HEK293 (cell line): Measurements from ENCODE around the gene HP1BP3.

Source experiments
- GLI4 ChIP-seq: fragments of 450-650 bp; formaldehyde crosslinking; IDR thresholded peaks from 2 replicates; pipeline ENCODE4 v1.5.1; 2016; ENCODE audit warnings: missing biosample characterization, missing genetic modification characterization
- GLIS2 ChIP-seq: fragments of 450-650 bp; formaldehyde crosslinking; IDR thresholded peaks from 2 replicates; pipeline ENCODE4 v1.5.1; 2016; ENCODE audit warnings: missing biosample characterization, missing genetic modification characterization
- KLF10 ChIP-seq: fragments of 450-650 bp; IDR thresholded peaks from 2 replicates; pipeline ENCODE4 v1.5.1; 2018; ENCODE audit warnings: missing biosample characterization, mild to moderate bottlenecking, missing genetic modification characterization
- SCRT2 ChIP-seq: fragments of 450-650 bp; formaldehyde crosslinking; IDR thresholded peaks from 2 replicates; pipeline ENCODE4 v1.5.1; 2016; ENCODE audit warnings: missing biosample characterization, missing genetic modification characterization
- SP2 ChIP-seq: fragments of 450-650 bp; formaldehyde crosslinking; IDR thresholded peaks from 2 replicates; pipeline ENCODE4 v1.5.1; 2016; ENCODE audit warnings: missing biosample characterization, missing genetic modification characterization
- YY2 ChIP-seq: fragments of 450-650 bp; formaldehyde crosslinking; IDR thresholded peaks from 2 replicates; pipeline ENCODE4 v1.5.1; 2016; ENCODE audit warnings: missing biosample characterization, missing genetic modification characterization
- ZBTB20 ChIP-seq: fragments of 450-650 bp; formaldehyde crosslinking; IDR thresholded peaks from 2 replicates; pipeline ENCODE4 v1.5.1; 2016; ENCODE audit warnings: missing biosample characterization, missing genetic modification characterization
- ZBTB48 ChIP-seq: fragments of 450-650 bp; formaldehyde crosslinking; IDR thresholded peaks from 2 replicates; pipeline ENCODE4 v1.5.1; 2016; ENCODE audit warnings: missing biosample characterization, missing genetic modification characterization
- ZBTB7A ChIP-seq: fragments of 450-650 bp; formaldehyde crosslinking; IDR thresholded peaks from 2 replicates; pipeline ENCODE4 v1.5.1; 2016; ENCODE audit warnings: low read depth, missing biosample characterization, missing genetic modification characterization
- ZFP41 ChIP-seq: fragments of 450-650 bp; formaldehyde crosslinking; IDR thresholded peaks from 2 replicates; pipeline ENCODE4 v1.5.1; 2016; ENCODE audit warnings: missing biosample characterization, missing genetic modification characterization, borderline replicate concordance
- ZNF114 ChIP-seq: fragments of 450-650 bp; formaldehyde crosslinking; IDR thresholded peaks from 2 replicates; pipeline ENCODE4 v1.5.0; 2017; ENCODE audit warnings: missing biosample characterization, missing genetic modification characterization
- ZNF138 ChIP-seq: fragments of 450-650 bp; formaldehyde crosslinking; IDR thresholded peaks from 2 replicates; pipeline ENCODE4 v1.5.1; 2016; ENCODE audit warnings: missing biosample characterization, missing genetic modification characterization, borderline replicate concordance
- ZNF174 ChIP-seq: fragments of 450-650 bp; formaldehyde crosslinking; IDR thresholded peaks from 2 replicates; pipeline ENCODE4 v1.5.0; 2017; ENCODE audit warnings: missing biosample characterization, mild to moderate bottlenecking, missing genetic modification characterization
- ZNF239 ChIP-seq: fragments of 450-650 bp; formaldehyde crosslinking; IDR thresholded peaks from 2 replicates; pipeline ENCODE4 v1.5.1; 2016; ENCODE audit warnings: missing biosample characterization, missing genetic modification characterization
- ZNF248 ChIP-seq: fragments of 450-650 bp; formaldehyde crosslinking; IDR thresholded peaks from 2 replicates; pipeline ENCODE4 v1.5.1; 2017; ENCODE audit warnings: missing biosample characterization, missing genetic modification characterization
- ZNF48 ChIP-seq: fragments of 450-650 bp; formaldehyde crosslinking; IDR thresholded peaks from 2 replicates; pipeline ENCODE4 v1.5.1; 2016; ENCODE audit warnings: missing biosample characterization, missing genetic modification characterization
- ZNF501 ChIP-seq: fragments of 450-650 bp; formaldehyde crosslinking; IDR thresholded peaks from 2 replicates; pipeline ENCODE4 v1.5.1; 2016; ENCODE audit warnings: missing biosample characterization, missing genetic modification characterization
- ZNF555 ChIP-seq: fragments of 450-650 bp; formaldehyde crosslinking; conservative IDR thresholded peaks from 2 replicates; pipeline ENCODE4 v1.5.1; 2017; ENCODE audit warnings: missing biosample characterization, mild to moderate bottlenecking, missing genetic modification characterization, inconsistent platforms
- ZNF658 ChIP-seq: fragments of 450-650 bp; formaldehyde crosslinking; IDR thresholded peaks from 2 replicates; pipeline ENCODE4; 2016; ENCODE audit warnings: missing biosample characterization, missing genetic modification characterization
- ZNF670 ChIP-seq: fragments of 450-650 bp; formaldehyde crosslinking; IDR thresholded peaks from 2 replicates; pipeline ENCODE4 v1.5.1; 2016; ENCODE audit warnings: missing biosample characterization, missing genetic modification characterization, low read depth
- ZNF776 ChIP-seq: fragments of 450-650 bp; formaldehyde crosslinking; IDR thresholded peaks from 2 replicates; pipeline ENCODE4 v1.5.0; 2017; ENCODE audit warnings: missing biosample characterization, missing genetic modification characterization, borderline replicate concordance
- ZNF777 ChIP-seq: fragments of 450-650 bp; formaldehyde crosslinking; IDR thresholded peaks from 2 replicates; pipeline ENCODE4 v1.5.1; 2017; ENCODE audit warnings: missing biosample characterization, missing genetic modification characterization, borderline replicate concordance
- TF ChIP-seq, protein P1 (sequence below): fragments of 450-650 bp; formaldehyde crosslinking; IDR thresholded peaks from 2 replicates; pipeline ENCODE4 v1.5.1; 2016; ENCODE audit warnings: missing biosample characterization, missing genetic modification characterization
- TF ChIP-seq, protein P2 (sequence below): fragments of 450-650 bp; formaldehyde crosslinking; IDR thresholded peaks from 2 replicates; pipeline ENCODE4 v1.5.1; 2017; ENCODE audit warnings: missing biosample characterization, missing genetic modification characterization
- TF ChIP-seq, protein P3 (sequence below): fragments of 450-650 bp; formaldehyde crosslinking; IDR thresholded peaks from 2 replicates; pipeline ENCODE4 v1.5.1; 2016; ENCODE audit warnings: missing biosample characterization, missing genetic modification characterization
- TF ChIP-seq, protein P4 (sequence below): fragments of 450-650 bp; formaldehyde crosslinking; IDR thresholded peaks from 2 replicates; pipeline ENCODE4 v1.5.1; 2017; ENCODE audit warnings: missing biosample characterization, missing genetic modification characterization
- TF ChIP-seq, protein P5 (sequence below): fragments of 450-650 bp; formaldehyde crosslinking; IDR thresholded peaks from 2 replicates; pipeline ENCODE4 v1.5.1; 2016; ENCODE audit warnings: missing biosample characterization, missing genetic modification characterization
- TF ChIP-seq, protein P6 (sequence below): fragments of 450-650 bp; formaldehyde crosslinking; IDR thresholded peaks from 2 replicates; pipeline ENCODE4 v1.5.1; 2016; ENCODE audit warnings: missing biosample characterization, missing genetic modification characterization

HP1BP3 gene

DNA sequence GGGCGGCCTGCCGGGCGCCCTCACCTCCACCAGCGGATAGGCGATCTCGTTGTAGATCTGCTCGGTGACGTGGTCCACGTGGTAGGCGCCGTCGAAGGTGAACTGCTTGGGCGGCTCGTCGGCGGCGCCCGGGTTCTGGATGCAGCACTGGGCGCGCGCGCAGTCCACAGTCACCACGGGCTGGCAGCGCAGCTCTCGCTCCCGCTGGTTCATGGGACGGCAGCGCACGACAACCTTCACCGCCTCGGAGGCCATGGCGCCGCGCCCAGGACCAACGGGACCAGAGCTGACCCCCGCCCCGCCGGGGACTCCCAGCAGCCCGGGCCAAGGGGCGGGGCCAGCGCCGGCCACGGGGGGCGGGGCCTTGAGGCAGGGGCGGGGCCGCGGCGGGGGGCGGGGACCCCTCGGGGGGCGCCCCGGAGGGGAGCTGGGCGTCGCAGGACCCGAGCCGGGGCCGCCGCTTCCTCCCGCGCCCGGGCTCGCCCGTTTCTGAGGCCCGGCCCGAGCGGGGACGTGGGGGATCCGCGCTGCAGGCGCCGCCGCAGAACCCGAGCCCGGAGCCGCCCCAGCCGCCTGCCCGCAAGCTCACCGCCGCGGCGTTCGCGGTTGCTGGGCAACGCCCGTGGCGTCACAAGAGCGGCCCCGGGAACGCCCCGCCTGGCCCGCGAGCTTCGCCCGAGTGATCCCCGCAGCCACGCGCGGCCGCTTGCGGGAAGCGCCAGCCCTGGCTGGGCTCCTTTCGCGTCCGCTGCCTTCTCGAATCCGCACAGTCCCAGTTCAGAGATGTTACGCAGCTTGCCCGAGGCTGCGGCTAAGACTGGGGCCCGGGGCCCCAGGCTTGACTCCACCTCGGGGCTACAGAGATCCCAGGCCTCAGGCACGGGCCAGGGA lies 69.4 kb downstream of the HP1BP3 start, which contains the start of gene KIF17 (continued):
- no peak for TF ChIP-seq ZNF138 (tag by site-specific recombination)
- TF ChIP-seq ZNF174 (tag by site-specific recombination), result no peak
- TF ChIP-seq, protein P1, sequence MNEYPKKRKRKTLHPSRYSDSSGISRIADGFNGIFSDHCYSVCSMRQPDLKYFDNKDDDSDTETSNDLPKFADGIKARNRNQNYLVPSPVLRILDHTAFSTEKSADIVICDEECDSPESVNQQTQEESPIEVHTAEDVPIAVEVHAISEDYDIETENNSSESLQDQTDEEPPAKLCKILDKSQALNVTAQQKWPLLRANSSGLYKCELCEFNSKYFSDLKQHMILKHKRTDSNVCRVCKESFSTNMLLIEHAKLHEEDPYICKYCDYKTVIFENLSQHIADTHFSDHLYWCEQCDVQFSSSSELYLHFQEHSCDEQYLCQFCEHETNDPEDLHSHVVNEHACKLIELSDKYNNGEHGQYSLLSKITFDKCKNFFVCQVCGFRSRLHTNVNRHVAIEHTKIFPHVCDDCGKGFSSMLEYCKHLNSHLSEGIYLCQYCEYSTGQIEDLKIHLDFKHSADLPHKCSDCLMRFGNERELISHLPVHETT, result no peak
- peak; percentile 25; the same call in 1 of the 2 replicates for TF ChIP-seq ZNF777 (tag by site-specific recombination)
- TF ChIP-seq ZFP41 (tag by site-specific recombination), result no peak
- TF ChIP-seq ZBTB20 (tag by site-specific recombination), result peak; percentile 84
- TF ChIP-seq, protein P2, sequence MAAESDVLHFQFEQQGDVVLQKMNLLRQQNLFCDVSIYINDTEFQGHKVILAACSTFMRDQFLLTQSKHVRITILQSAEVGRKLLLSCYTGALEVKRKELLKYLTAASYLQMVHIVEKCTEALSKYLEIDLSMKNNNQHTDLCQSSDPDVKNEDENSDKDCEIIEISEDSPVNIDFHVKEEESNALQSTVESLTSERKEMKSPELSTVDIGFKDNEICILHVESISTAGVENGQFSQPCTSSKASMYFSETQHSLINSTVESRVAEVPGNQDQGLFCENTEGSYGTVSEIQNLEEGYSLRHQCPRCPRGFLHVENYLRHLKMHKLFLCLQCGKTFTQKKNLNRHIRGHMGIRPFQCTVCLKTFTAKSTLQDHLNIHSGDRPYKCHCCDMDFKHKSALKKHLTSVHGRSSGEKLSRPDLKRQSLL, result no peak
- no peak for TF ChIP-seq ZNF776 (tag by site-specific recombination)
- TF ChIP-seq YY2 (tag by site-specific recombination), result no peak
- TF ChIP-seq, protein P3, sequence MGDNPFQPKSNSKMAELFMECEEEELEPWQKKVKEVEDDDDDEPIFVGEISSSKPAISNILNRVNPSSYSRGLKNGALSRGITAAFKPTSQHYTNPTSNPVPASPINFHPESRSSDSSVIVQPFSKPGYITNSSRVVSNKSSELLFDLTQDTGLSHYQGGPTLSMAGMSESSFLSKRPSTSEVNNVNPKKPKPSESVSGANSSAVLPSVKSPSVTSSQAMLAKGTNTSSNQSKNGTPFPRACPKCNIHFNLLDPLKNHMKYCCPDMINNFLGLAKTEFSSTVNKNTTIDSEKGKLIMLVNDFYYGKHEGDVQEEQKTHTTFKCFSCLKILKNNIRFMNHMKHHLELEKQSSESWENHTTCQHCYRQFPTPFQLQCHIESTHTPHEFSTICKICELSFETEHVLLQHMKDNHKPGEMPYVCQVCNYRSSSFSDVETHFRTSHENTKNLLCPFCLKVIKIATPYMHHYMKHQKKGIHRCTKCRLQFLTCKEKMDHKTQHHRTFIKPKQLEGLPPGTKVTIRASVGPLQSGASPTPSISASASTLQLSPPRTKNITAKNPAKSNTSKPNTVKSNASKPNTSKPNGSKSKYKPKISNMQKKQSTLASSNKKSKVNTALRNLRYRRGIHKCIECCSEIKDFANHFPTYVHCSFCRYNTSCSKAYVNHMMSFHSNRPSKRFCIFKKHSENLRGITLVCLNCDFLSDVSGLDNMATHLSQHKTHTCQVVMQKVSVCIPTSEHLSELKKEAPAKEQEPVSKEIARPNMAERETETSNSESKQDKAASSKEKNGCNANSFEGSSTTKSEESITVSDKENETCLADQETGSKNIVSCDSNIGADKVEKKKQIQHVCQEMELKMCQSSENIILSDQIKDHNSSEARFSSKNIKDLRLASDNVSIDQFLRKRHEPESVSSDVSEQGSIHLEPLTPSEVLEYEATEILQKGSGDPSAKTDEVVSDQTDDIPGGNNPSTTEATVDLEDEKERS (tag by site-specific recombination), result no peak
- TF ChIP-seq GLI4 (tag by site-specific recombination), result no peak
- TF ChIP-seq, protein P4, sequence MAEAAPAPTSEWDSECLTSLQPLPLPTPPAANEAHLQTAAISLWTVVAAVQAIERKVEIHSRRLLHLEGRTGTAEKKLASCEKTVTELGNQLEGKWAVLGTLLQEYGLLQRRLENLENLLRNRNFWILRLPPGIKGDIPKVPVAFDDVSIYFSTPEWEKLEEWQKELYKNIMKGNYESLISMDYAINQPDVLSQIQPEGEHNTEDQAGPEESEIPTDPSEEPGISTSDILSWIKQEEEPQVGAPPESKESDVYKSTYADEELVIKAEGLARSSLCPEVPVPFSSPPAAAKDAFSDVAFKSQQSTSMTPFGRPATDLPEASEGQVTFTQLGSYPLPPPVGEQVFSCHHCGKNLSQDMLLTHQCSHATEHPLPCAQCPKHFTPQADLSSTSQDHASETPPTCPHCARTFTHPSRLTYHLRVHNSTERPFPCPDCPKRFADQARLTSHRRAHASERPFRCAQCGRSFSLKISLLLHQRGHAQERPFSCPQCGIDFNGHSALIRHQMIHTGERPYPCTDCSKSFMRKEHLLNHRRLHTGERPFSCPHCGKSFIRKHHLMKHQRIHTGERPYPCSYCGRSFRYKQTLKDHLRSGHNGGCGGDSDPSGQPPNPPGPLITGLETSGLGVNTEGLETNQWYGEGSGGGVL, result peak; percentile 23; the same call in 1 of the 2 replicates
- TF ChIP-seq ZBTB7A (tag by site-specific recombination), result no peak
- peak; percentile 13; the same call in 1 of the 2 replicates for TF ChIP-seq KLF10 (tag by site-specific recombination)
- TF ChIP-seq GLIS2 (tag by site-specific recombination), result 0 out of 2 replicates have a peak, but pooled peaks have one; percentile 2
- TF ChIP-seq ZNF501 (tag by site-specific recombination), result no peak
- TF ChIP-seq ZNF239, result no peak
- TF ChIP-seq ZNF114, result no peak
- no peak for TF ChIP-seq ZNF555
- TF ChIP-seq SP2 (tag by site-specific recombination), result no peak
- TF ChIP-seq ZNF670 (tag by site-specific recombination), result no peak
- TF ChIP-seq, protein P5, sequence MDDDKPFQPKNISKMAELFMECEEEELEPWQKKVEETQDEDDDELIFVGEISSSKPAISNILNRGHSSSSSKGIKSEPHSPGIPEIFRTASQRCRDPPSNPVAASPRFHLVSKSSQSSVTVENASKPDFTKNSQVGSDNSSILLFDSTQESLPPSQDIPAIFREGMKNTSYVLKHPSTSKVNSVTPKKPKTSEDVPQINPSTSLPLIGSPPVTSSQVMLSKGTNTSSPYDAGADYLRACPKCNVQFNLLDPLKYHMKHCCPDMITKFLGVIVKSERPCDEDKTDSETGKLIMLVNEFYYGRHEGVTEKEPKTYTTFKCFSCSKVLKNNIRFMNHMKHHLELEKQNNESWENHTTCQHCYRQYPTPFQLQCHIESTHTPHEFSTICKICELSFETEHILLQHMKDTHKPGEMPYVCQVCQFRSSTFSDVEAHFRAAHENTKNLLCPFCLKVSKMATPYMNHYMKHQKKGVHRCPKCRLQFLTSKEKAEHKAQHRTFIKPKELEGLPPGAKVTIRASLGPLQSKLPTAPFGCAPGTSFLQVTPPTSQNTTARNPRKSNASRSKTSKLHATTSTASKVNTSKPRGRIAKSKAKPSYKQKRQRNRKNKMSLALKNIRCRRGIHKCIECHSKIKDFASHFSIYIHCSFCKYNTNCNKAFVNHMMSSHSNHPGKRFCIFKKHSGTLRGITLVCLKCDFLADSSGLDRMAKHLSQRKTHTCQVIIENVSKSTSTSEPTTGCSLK, result no peak
- no peak for TF ChIP-seq ZNF48
- no peak for TF ChIP-seq ZNF248
- TF ChIP-seq, protein P6, sequence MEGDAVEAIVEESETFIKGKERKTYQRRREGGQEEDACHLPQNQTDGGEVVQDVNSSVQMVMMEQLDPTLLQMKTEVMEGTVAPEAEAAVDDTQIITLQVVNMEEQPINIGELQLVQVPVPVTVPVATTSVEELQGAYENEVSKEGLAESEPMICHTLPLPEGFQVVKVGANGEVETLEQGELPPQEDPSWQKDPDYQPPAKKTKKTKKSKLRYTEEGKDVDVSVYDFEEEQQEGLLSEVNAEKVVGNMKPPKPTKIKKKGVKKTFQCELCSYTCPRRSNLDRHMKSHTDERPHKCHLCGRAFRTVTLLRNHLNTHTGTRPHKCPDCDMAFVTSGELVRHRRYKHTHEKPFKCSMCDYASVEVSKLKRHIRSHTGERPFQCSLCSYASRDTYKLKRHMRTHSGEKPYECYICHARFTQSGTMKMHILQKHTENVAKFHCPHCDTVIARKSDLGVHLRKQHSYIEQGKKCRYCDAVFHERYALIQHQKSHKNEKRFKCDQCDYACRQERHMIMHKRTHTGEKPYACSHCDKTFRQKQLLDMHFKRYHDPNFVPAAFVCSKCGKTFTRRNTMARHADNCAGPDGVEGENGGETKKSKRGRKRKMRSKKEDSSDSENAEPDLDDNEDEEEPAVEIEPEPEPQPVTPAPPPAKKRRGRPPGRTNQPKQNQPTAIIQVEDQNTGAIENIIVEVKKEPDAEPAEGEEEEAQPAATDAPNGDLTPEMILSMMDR, result no peak
- no peak for TF ChIP-seq ZNF658
- TF ChIP-seq ZBTB48 (tag by site-specific recombination), result peak; percentile 72; the same call in 1 of the 2 replicates
- no peak; the same call in 1 of the 2 replicates for TF ChIP-seq SCRT2 (tag by site-specific recombination)
